ENCODE results near the gene PTP4A1. TPM values are rescaled to one million over a fixed set of nuclear protein-coding genes. Genes with fewer than 3 reads are reported as not detected.

PTP4A1 gene
- total and polyA plus RNA-seq, 2 of the 13 experiments (the other 11 are each of a cell fraction or from before 2014, with no cell fraction given): 141 to 376 TPM

DNA sequence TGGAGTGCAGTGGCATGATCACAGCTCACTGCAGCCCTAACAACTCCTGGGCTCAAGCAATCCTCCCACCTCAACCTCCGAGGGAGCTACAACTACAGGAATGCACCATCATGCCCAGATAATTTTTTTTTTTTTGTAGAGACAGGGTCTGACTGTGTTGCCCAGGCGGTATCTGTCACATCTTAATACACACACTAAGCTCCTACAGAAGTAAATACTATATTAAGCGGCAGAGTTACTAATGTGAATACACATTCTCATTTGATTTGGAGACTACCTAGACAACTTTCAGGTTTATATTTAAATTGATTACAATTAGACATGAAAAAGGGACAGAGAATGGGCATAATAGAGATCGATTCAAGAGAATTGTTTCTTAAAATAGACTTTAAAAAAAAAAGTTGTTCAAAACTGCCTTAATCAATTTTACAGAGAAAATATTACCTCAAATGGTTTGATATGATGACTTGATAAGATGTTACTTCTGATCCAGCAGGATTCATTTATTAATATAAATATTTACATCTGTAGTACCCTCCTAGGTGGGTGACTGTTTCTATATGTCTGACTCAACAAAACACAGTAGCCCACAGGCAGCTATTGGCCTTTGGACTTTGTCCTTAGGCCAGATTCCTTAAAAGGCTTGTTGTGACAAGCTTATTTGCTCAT lies 7.1 kb upstream of the PTP4A1 start (continued):
- TF ChIP-seq, protein P1, sequence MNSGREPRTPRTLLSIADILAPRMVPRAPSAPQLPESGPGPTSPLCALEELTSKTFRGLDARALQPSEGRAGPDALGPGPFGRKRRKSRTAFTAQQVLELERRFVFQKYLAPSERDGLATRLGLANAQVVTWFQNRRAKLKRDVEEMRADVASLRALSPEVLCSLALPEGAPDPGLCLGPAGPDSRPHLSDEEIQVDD (CRISPR knock-in tag; IDR thresholded peaks at IDR 0.05; ENCODE audit: borderline replicate concordance): no peak
- no peak for TF ChIP-seq NCOA1 (CRISPR knock-in tag; IDR thresholded peaks at IDR 0.05)
- TF ChIP-seq FOSL2 (CRISPR knock-in tag; IDR thresholded peaks at IDR 0.05): peak; percentile 85
- TF ChIP-seq ZNF709 (CRISPR knock-in tag; IDR thresholded peaks at IDR 0.05): no peak
- peak; percentile 81; the same call in 1 of the 2 replicates for TF ChIP-seq CHD4 (IDR thresholded peaks at IDR 0.05; ENCODE audit: borderline replicate concordance, low read length)
- peak; percentile 73; the same call in 1 of the 2 replicates for TF ChIP-seq RARA (CRISPR knock-in tag; IDR thresholded peaks at IDR 0.05)
- peak; percentile 37; the same call in 1 of the 2 replicates for TF ChIP-seq CEBPB (IDR thresholded peaks at IDR 0.05; ENCODE audit: borderline replicate concordance, low read depth, low read length)
- peak; percentile 79 for TF ChIP-seq POGZ (CRISPR knock-in tag; IDR thresholded peaks at IDR 0.05)
- TF ChIP-seq, protein P2, sequence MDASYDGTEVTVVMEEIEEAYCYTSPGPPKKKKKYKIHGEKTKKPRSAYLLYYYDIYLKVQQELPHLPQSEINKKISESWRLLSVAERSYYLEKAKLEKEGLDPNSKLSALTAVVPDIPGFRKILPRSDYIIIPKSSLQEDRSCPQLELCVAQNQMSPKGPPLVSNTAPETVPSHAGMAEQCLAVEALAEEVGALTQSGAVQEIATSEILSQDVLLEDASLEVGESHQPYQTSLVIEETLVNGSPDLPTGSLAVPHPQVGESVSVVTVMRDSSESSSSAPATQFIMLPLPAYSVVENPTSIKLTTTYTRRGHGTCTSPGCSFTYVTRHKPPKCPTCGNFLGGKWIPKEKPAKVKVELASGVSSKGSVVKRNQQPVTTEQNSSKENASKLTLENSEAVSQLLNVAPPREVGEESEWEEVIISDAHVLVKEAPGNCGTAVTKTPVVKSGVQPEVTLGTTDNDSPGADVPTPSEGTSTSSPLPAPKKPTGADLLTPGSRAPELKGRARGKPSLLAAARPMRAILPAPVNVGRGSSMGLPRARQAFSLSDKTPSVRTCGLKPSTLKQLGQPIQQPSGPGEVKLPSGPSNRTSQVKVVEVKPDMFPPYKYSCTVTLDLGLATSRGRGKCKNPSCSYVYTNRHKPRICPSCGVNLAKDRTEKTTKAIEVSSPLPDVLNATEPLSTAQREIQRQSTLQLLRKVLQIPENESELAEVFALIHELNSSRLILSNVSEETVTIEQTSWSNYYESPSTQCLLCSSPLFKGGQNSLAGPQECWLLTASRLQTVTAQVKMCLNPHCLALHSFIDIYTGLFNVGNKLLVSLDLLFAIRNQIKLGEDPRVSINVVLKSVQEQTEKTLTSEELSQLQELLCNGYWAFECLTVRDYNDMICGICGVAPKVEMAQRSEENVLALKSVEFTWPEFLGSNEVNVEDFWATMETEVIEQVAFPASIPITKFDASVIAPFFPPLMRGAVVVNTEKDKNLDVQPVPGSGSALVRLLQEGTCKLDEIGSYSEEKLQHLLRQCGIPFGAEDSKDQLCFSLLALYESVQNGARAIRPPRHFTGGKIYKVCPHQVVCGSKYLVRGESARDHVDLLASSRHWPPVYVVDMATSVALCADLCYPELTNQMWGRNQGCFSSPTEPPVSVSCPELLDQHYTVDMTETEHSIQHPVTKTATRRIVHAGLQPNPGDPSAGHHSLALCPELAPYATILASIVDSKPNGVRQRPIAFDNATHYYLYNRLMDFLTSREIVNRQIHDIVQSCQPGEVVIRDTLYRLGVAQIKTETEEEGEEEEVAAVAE (CRISPR knock-in tag; IDR thresholded peaks at IDR 0.05; ENCODE audit: borderline replicate concordance): 0 out of 2 replicates have a peak, but pooled peaks have one; percentile 15
- peak; percentile 87 for TF ChIP-seq NCOA2 (CRISPR knock-in tag; IDR thresholded peaks at IDR 0.05)
- TF ChIP-seq PCBP2 (optimal IDR thresholded peaks at IDR 0.05; ENCODE audit: low read depth, low read length, poor library complexity, severe bottlenecking): no peak
- TF ChIP-seq ZNF552 (CRISPR knock-in tag; IDR thresholded peaks at IDR 0.05; ENCODE audit: borderline replicate concordance): no peak
- no peak; the same call in 1 of the 2 replicates for TF ChIP-seq ZNF629 (CRISPR knock-in tag; conservative IDR thresholded peaks at IDR 0.05)
- TF ChIP-seq ASH2L (IDR thresholded peaks at IDR 0.05; ENCODE audit: insufficient read length, low read depth, low read length): peak; percentile 85
- peak; percentile 19; the same call in 1 of the 2 replicates for TF ChIP-seq NFE2L2 (IDR thresholded peaks at IDR 0.05; ENCODE audit: low read length)
- no peak for TF ChIP-seq SMYD3 (CRISPR knock-in tag; IDR thresholded peaks at IDR 0.05)
- peak; percentile 48; the same call in 1 of the 2 replicates for TF ChIP-seq ZBTB21 (CRISPR knock-in tag; IDR thresholded peaks at IDR 0.05)
- TF ChIP-seq TEAD3 (CRISPR knock-in tag; optimal IDR thresholded peaks at IDR 0.05; ENCODE audit: borderline replicate concordance): peak; percentile 70
- TF ChIP-seq FOXO1 (CRISPR knock-in tag; IDR thresholded peaks at IDR 0.05): peak; percentile 91
- peak; percentile 82 for TF ChIP-seq PPARG (CRISPR knock-in tag; conservative IDR thresholded peaks at IDR 0.05)
- peak; percentile 41; the same call in 1 of the 2 replicates for TF ChIP-seq DMAP1 (CRISPR knock-in tag; IDR thresholded peaks at IDR 0.05)
- TF ChIP-seq, protein P3, sequence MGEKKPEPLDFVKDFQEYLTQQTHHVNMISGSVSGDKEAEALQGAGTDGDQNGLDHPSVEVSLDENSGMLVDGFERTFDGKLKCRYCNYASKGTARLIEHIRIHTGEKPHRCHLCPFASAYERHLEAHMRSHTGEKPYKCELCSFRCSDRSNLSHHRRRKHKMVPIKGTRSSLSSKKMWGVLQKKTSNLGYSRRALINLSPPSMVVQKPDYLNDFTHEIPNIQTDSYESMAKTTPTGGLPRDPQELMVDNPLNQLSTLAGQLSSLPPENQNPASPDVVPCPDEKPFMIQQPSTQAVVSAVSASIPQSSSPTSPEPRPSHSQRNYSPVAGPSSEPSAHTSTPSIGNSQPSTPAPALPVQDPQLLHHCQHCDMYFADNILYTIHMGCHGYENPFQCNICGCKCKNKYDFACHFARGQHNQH (CRISPR knock-in tag; IDR thresholded peaks at IDR 0.05): peak; percentile 58
- TF ChIP-seq MIER2 (CRISPR knock-in tag; IDR thresholded peaks at IDR 0.05): peak; percentile 55; the same call in 1 of the 2 replicates
- 0 out of 2 replicates have a peak, but pooled peaks have one; percentile 16 for TF ChIP-seq ZMYM3 (CRISPR knock-in tag; IDR thresholded peaks at IDR 0.05)
- TF ChIP-seq IRF2 (CRISPR knock-in tag; IDR thresholded peaks at IDR 0.05): peak; percentile 73
- 0 out of 2 replicates have a peak, but pooled peaks have one; percentile 26 for TF ChIP-seq ZFP1 (CRISPR knock-in tag; IDR thresholded peaks at IDR 0.05)
- TF ChIP-seq FOSL1 (CRISPR knock-in tag; IDR thresholded peaks at IDR 0.05; ENCODE audit: borderline replicate concordance): 0 out of 2 replicates have a peak, but pooled peaks have one; percentile 13
